Muscle of back (tissue), 13 donors: Measurements from ENCODE around the gene SRRM5. TPM values are rescaled to one million over a fixed set of nuclear protein-coding genes. Genes with fewer than 3 reads are reported as not detected.
"Not testable (repeated sequence)": the region's sequence is repeated elsewhere in the genome, so short reads cannot be mapped to it uniquely, and the experiment has no call there.

Source experiments
- DNase-seq, 3 donors: peaks; one replicate each; pipeline versions ENCODE4 v3.0.0 to v3.0.0-alpha.2; 2013
- long read RNA-seq, 9 donors: transcript quantifications; one replicate each; lab custom pipeline, GENCODE V29; 2026
- polyA plus RNA-seq, 10 donors: library from polyadenylated mRNA; unstranded; fragments of 120-200 nt; gene quantifications; one replicate each; pipeline ENCODE4 v1.2.1, GENCODE V29; 2013; ENCODE audit not compliant: insufficient read length in 10 of 10

SRRM5 gene
- under 1 TPM; 0.13 to 0.75 (median 0.36) TPM for polyA plus RNA-seq
- long read RNA-seq, donor 1, partial matches to known transcripts, result 0 of 1 reads
- long read RNA-seq, donor 1, other reads (novel, unspliced or antisense), result 0 of 1 reads
- long read RNA-seq, donor 2, result 0 reads
- long read RNA-seq, donor 3, result 0 reads
- long read RNA-seq, donor 4, partial matches to known transcripts, result 0 of 95 reads
- long read RNA-seq, donor 4, other reads (novel, unspliced or antisense), result 95 of 95 reads
- long read RNA-seq, donor 5, partial matches to known transcripts, result 44 of 142 reads
- long read RNA-seq, donor 5, other reads (novel, unspliced or antisense), result 94 of 142 reads
- long read RNA-seq, donor 6, partial matches to known transcripts, result 0 of 2 reads
- long read RNA-seq, donor 6, other reads (novel, unspliced or antisense), result 0 of 2 reads
- long read RNA-seq, donor 7, partial matches to known transcripts, result 18 of 91 reads
- long read RNA-seq, donor 7, other reads (novel, unspliced or antisense), result 73 of 91 reads
- long read RNA-seq, donor 8, result 0 reads
- long read RNA-seq, donor 9, partial matches to known transcripts, result 0 of 9 reads
- long read RNA-seq, donor 9, other reads (novel, unspliced or antisense), result 9 of 9 reads

- DNase-seq, result no peak
Observed at GRCh38 chr19:43611788-43612187, at the start of gene SRRM5. Gene SRRM5, plus strand, starts transcription at chr19:43612088. Its CDS starts 34 bp downstream, at chr19:43612122.

GRCh38 chr19:43562226-43562697 lies 49.6 kb upstream of the SRRM5 start:
- no peak for DNase-seq

GRCh38 chr19:43562698-43563241 lies 49.1 kb upstream of the SRRM5 start:
- DNase-seq, result peak; percentile 44 to 63 (median 49)

GRCh38 chr19:43563816-43564457 lies 48.0 kb upstream of the SRRM5 start:
- DNase-seq, result no peak

GRCh38 chr19:43564800-43565199 lies 47.1 kb upstream of the SRRM5 start:
- DNase-seq, result peak in 1 of 3 donors; percentile 34

GRCh38 chr19:43569657-43570056 lies 42.2 kb upstream of the SRRM5 start:
- DNase-seq, result no peak

- no peak for DNase-seq
Observed at GRCh38 chr19:43570174-43570791, 41.6 kb upstream of the SRRM5 start.

GRCh38 chr19:43572171-43572588 lies 39.7 kb upstream of the SRRM5 start:
- DNase-seq, result no peak

- no peak for DNase-seq
Observed at GRCh38 chr19:43574424-43575155, 37.3 kb upstream of the SRRM5 start.

GRCh38 chr19:43575156-43575950 lies 36.5 kb upstream of the SRRM5 start, which contains the start of the genes PINLYP and XRCC1:
Gene PINLYP, plus strand, starts transcription at chr19:43575801. Its CDS starts 1,391 bp downstream, at chr19:43577192.
Gene XRCC1, minus strand, starts transcription at chr19:43575527. Its CDS starts 69 bp downstream, at chr19:43575458.
- peak; percentile 99 to 100 (median 99) for DNase-seq

- DNase-seq, result peak in 1 of 3 donors; percentile 14
Observed at GRCh38 chr19:43575955-43576878, 35.7 kb upstream of the SRRM5 start.

GRCh38 chr19:43578787-43579186 lies 33.1 kb upstream of the SRRM5 start:
- no peak for DNase-seq

- DNase-seq, result no peak
Observed at GRCh38 chr19:43581467-43581866, 30.4 kb upstream of the SRRM5 start.

GRCh38 chr19:43582495-43582894 lies 29.4 kb upstream of the SRRM5 start:
- DNase-seq, result no peak

GRCh38 chr19:43584484-43584883 lies 27.4 kb upstream of the SRRM5 start:
- DNase-seq, result no peak

- DNase-seq, result no peak
Observed at GRCh38 chr19:43586346-43586745, 25.5 kb upstream of the SRRM5 start.

GRCh38 chr19:43587029-43587428 lies 24.9 kb upstream of the SRRM5 start:
- not testable (repeated sequence) for DNase-seq

- no peak for DNase-seq
Observed at GRCh38 chr19:43589277-43589676, 22.6 kb upstream of the SRRM5 start.

- no peak for DNase-seq
Observed at GRCh38 chr19:43589678-43590077, 22.2 kb upstream of the SRRM5 start.
